PFSK-1 (cell line): ENCODE measurements around the gene NFIB.

Source experiments
- FOXP2 ChIP-seq: optimal IDR thresholded peaks from 2 replicates; pipeline ENCODE3; 2011; ENCODE audit warnings: borderline replicate concordance, control low read depth, inconsistent platforms; ENCODE audit not compliant: insufficient read depth; ENCODE audit errors: extremely low read length, extremely low read depth
- POLR2AphosphoS5 ChIP-seq: IDR thresholded peaks from 2 replicates; pipeline ENCODE4 v1.6.1; 2012; ENCODE audit warnings: low read depth, mild to moderate bottlenecking, control low read depth, low read length, moderate library complexity
- REST ChIP-seq, 2 experiments: IDR thresholded peaks; 2 replicates each; pipeline versions ENCODE4 v1.6.1 to v1.8.0; 2011 to 2012; ENCODE audit warnings: low read depth in 2 of 2, low read length in 2 of 2, control low read depth in 1 of 2, inconsistent platforms in 1 of 2, mild to moderate bottlenecking in 1 of 2, moderate library complexity in 1 of 2; ENCODE audit not compliant: insufficient read depth in 1 of 2
- SIN3A ChIP-seq: IDR thresholded peaks from 2 replicates; pipeline ENCODE4 v1.6.1; 2012; ENCODE audit warnings: mild to moderate bottlenecking, low read length, moderate library complexity, borderline replicate concordance; ENCODE audit not compliant: insufficient read depth
- TAF1 ChIP-seq: IDR thresholded peaks from 2 replicates; pipeline ENCODE4 v1.6.1; 2012; ENCODE audit warnings: low read length, control low read depth, borderline replicate concordance; ENCODE audit not compliant: insufficient read depth

- TF ChIP-seq SIN3A (no peak), TAF1 (no peak), POLR2AphosphoS5 (no peak), REST (IDR thresholded peaks at IDR 0.05; ENCODE audit: insufficient read depth in 1 of 2, low read depth in 2 of 2, low read length in 2 of 2) (no peak), FOXP2 (no peak)
Observed at GRCh38 chr9:14214065-14214684, 99.8 kb downstream of the NFIB start.
